ENCODE data around the gene AGAP1.

Gene AGAP1

DNA sequence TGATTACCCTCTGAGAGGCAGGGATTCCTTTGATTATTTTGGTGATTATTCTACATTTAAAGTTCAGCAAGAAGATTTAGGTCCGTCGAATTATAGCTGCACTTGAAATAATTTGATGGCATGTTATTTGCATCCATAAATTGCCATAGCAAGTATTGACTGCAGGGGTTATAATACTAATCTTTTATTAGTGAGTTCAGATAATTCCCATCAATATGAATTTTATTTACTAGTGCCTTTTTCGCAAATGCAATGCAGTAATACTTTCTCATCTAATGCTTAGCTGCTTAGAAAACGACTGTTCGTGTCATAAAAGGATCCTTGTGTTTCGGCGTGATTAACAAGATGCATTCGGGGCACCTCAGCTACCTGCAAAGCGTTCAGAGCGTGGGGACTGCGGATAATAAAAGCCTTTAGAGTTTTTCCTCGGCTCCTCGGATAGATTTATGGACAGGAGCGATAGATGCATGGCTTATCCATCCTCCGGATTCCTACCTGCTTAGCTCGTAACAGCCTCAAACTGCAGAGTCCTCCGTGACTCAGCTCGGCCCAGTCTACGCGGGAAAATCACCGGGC, 676.8 kb downstream of the AGAP1 start:
- DNase-seq (ENCODE audit: low read depth): no peak
- Histone ChIP-seq H3K36me3 (ENCODE audit: control insufficient read depth, insufficient read depth, low read length, severe bottlenecking) (no peaks in the 10 kb centered on the region), H3K27me3 (replicated peaks; ENCODE audit: control insufficient read depth, insufficient read depth, low read length) (peaks cover 77% of the 10 kb centered on the region), H3K4me1 (ENCODE audit: control insufficient read depth, insufficient read depth, low read length) (peaks cover 4% of the 10 kb centered on the region), H3K4me3 (ENCODE audit: low read length) (no peak overlapping the region), H3K9me3 (ENCODE audit: control insufficient read depth, low read length) (peaks cover 3% of the 10 kb centered on the region), H3K9ac (ENCODE audit: low read length) (no peak overlapping the region)

- H3K36me3 ChIP-seq (ENCODE audit: control insufficient read depth, insufficient read depth, low read length, severe bottlenecking): no peaks in the 10 kb centered on the region
- peaks cover 4% of the 10 kb centered on the region for H3K4me1 ChIP-seq (ENCODE audit: control insufficient read depth, insufficient read depth, low read length)
- H3K27me3 ChIP-seq (replicated peaks; ENCODE audit: control insufficient read depth, insufficient read depth, low read length): peaks cover 75% of the 10 kb centered on the region
- DNase-seq (ENCODE audit: low read depth): no peak
- peaks cover 3% of the 10 kb centered on the region for H3K9me3 ChIP-seq (ENCODE audit: control insufficient read depth, low read length)
- no peak overlapping the region for H3K4me3 ChIP-seq (ENCODE audit: low read length)
- no peak overlapping the region for H3K9ac ChIP-seq (ENCODE audit: low read length)
These were observed 677.4 kb downstream of the AGAP1 start for GRCh38 chr2:236171181-236171679.

GRCh38 chr2:236171680-236172254, 677.9 kb downstream of the AGAP1 start:
- no peak for DNase-seq (ENCODE audit: low read depth)
- Histone ChIP-seq H3K36me3 (ENCODE audit: control insufficient read depth, insufficient read depth, low read length, severe bottlenecking) (no peaks in the 10 kb centered on the region), H3K9me3 (ENCODE audit: control insufficient read depth, low read length) (peaks cover 3% of the 10 kb centered on the region), H3K4me1 (ENCODE audit: control insufficient read depth, insufficient read depth, low read length) (peaks cover 1% of the 10 kb centered on the region), H3K4me3 (ENCODE audit: low read length) (no peak overlapping the region), H3K27me3 (replicated peaks; ENCODE audit: control insufficient read depth, insufficient read depth, low read length) (peaks cover 73% of the 10 kb centered on the region), H3K9ac (ENCODE audit: low read length) (no peak overlapping the region)

GRCh38 chr2:236172255-236173035, 678.6 kb downstream of the AGAP1 start:
- Histone ChIP-seq H3K9ac (ENCODE audit: low read length) (no peak overlapping the region), H3K9me3 (ENCODE audit: control insufficient read depth, low read length) (peaks cover 3% of the 10 kb centered on the region), H3K36me3 (ENCODE audit: control insufficient read depth, insufficient read depth, low read length, severe bottlenecking) (no peaks in the 10 kb centered on the region), H3K4me1 (ENCODE audit: control insufficient read depth, insufficient read depth, low read length) (no peaks in the 10 kb centered on the region), H3K27me3 (replicated peaks; ENCODE audit: control insufficient read depth, insufficient read depth, low read length) (peaks cover 72% of the 10 kb centered on the region), H3K4me3 (ENCODE audit: low read length) (no peak overlapping the region)
- DNase-seq (ENCODE audit: low read depth): no peak

- no peak overlapping the region for H3K4me3 ChIP-seq (ENCODE audit: low read length)
- no peak overlapping the region for H3K9ac ChIP-seq (ENCODE audit: low read length)
- peaks cover 3% of the 10 kb centered on the region for H3K9me3 ChIP-seq (ENCODE audit: control insufficient read depth, low read length)
- no peak for DNase-seq (ENCODE audit: low read depth)
- no peaks in the 10 kb centered on the region for H3K36me3 ChIP-seq (ENCODE audit: control insufficient read depth, insufficient read depth, low read length, severe bottlenecking)
- H3K27me3 ChIP-seq (replicated peaks; ENCODE audit: control insufficient read depth, insufficient read depth, low read length): peaks cover 72% of the 10 kb centered on the region
- H3K4me1 ChIP-seq (ENCODE audit: control insufficient read depth, insufficient read depth, low read length): peaks cover 2% of the 10 kb centered on the region
These were observed 679.3 kb downstream of the AGAP1 start for GRCh38 chr2:236173036-236173728.

DNA sequence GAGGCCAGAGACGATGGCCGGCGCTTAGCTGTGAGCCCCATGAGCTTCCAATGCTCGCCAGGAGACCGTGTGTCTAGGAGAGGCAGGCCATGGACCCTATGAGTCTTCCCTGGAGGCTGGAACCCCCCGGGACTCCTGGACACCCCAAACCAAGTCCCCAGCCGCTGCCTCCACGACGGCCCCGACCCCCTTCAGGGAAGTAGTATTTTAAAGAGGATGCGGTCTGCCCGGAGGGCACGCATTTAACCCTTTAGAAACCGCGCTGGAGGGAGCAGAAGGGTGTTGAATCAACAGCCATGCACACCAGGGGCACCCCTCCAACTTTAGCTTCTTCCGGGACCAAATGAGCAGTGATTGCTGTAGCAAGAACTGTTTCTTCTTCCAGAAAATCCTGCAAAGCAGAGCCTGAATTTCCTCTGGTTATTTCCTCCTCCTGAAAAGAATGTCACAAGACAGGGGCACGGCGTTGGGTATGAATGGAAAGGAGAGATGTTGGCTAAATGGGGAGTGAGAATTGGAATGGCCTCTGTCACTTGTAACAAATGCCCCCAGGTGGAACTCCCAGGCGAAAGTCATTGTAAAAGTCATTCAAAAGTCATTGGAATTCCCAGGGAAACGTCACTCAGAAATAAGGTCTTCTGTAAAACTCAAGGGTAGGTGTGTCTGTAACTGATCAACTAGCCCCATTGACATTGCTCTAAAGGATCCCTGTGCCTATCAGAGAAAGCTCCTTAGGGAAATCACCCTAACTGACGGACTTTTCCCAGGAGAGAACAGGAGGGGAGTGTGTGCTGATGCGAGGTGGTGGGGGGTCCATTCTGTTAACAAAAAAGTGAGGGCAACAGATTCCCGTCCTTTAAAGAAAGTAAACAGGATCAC, 680.1 kb downstream of the AGAP1 start:
- H3K9ac ChIP-seq (ENCODE audit: low read length): no peak overlapping the region
- no peak overlapping the region for H3K4me3 ChIP-seq (ENCODE audit: low read length)
- DNase-seq (ENCODE audit: low read depth): no peak
- H3K9me3 ChIP-seq (ENCODE audit: control insufficient read depth, low read length): peaks cover 3% of the 10 kb centered on the region
- H3K27me3 ChIP-seq (replicated peaks; ENCODE audit: control insufficient read depth, insufficient read depth, low read length): peaks cover 70% of the 10 kb centered on the region
- H3K36me3 ChIP-seq (ENCODE audit: control insufficient read depth, insufficient read depth, low read length, severe bottlenecking): no peaks in the 10 kb centered on the region
- H3K4me1 ChIP-seq (ENCODE audit: control insufficient read depth, insufficient read depth, low read length): peaks cover 3% of the 10 kb centered on the region

DNA sequence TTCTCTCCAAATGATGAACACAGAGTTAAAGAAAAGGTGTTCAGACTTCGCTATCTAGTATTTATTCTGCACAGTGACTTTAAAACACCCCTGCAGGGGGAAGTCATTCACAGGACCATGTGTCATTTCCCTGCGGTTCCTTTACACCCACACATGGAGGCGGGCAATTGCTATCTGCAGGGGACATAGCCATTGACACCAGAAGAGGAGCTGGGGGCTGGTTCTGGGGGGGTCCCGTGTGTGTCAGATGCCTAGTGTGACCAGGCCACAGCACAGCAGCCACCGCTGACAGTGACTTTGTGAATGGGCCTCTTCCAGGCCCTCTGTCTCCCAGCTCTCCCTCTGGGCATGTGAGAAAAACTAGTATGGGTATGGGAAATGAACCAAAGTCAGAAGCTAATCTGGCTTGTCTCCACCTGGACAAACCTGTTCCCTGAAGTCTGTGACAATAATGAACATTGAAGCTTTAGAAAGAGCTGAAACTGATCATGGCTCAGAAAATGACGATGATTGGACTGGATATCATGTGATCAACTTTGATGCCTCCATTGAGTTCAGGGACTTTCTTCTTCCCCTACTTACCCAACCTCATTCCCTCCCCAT, 681.8 kb downstream of the AGAP1 start:
- peaks cover 53% of the 10 kb centered on the region for H3K27me3 ChIP-seq (replicated peaks; ENCODE audit: control insufficient read depth, insufficient read depth, low read length)
- no peaks in the 10 kb centered on the region for H3K36me3 ChIP-seq (ENCODE audit: control insufficient read depth, insufficient read depth, low read length, severe bottlenecking)
- H3K9me3 ChIP-seq (ENCODE audit: control insufficient read depth, low read length): no peaks in the 10 kb centered on the region
- H3K4me1 ChIP-seq (ENCODE audit: control insufficient read depth, insufficient read depth, low read length): peaks cover 14% of the 10 kb centered on the region
- H3K4me3 ChIP-seq (ENCODE audit: low read length): no peak overlapping the region
- no peak for DNase-seq (ENCODE audit: low read depth)
- no peak overlapping the region for H3K9ac ChIP-seq (ENCODE audit: low read length)

GRCh38 chr2:236176417-236176816, 682.6 kb downstream of the AGAP1 start:
- peaks cover 45% of the 10 kb centered on the region for H3K27me3 ChIP-seq (replicated peaks; ENCODE audit: control insufficient read depth, insufficient read depth, low read length)
- H3K4me3 ChIP-seq (ENCODE audit: low read length): no peak overlapping the region
- no peaks in the 10 kb centered on the region for H3K9me3 ChIP-seq (ENCODE audit: control insufficient read depth, low read length)
- DNase-seq (ENCODE audit: low read depth): peak; percentile 38
- no peaks in the 10 kb centered on the region for H3K36me3 ChIP-seq (ENCODE audit: control insufficient read depth, insufficient read depth, low read length, severe bottlenecking)
- H3K9ac ChIP-seq (ENCODE audit: low read length): no peak overlapping the region
- peaks cover 14% of the 10 kb centered on the region for H3K4me1 ChIP-seq (ENCODE audit: control insufficient read depth, insufficient read depth, low read length)

- no peak for DNase-seq (ENCODE audit: low read depth)
- Histone ChIP-seq H3K9me3 (ENCODE audit: control insufficient read depth, low read length) (no peaks in the 10 kb centered on the region), H3K9ac (ENCODE audit: low read length) (no peak overlapping the region), H3K4me1 (ENCODE audit: control insufficient read depth, insufficient read depth, low read length) (peaks cover 14% of the 10 kb centered on the region), H3K27me3 (replicated peaks; ENCODE audit: control insufficient read depth, insufficient read depth, low read length) (peaks cover 41% of the 10 kb centered on the region), H3K36me3 (ENCODE audit: control insufficient read depth, insufficient read depth, low read length, severe bottlenecking) (no peaks in the 10 kb centered on the region), H3K4me3 (ENCODE audit: low read length) (no peak overlapping the region)
These were observed 683.1 kb downstream of the AGAP1 start for GRCh38 chr2:236176951-236177350.

GRCh38 chr2:236177604-236177966, 683.7 kb downstream of the AGAP1 start:
- Histone ChIP-seq H3K27me3 (replicated peaks; ENCODE audit: control insufficient read depth, insufficient read depth, low read length) (peaks cover 36% of the 10 kb centered on the region), H3K36me3 (ENCODE audit: control insufficient read depth, insufficient read depth, low read length, severe bottlenecking) (no peaks in the 10 kb centered on the region), H3K4me1 (ENCODE audit: control insufficient read depth, insufficient read depth, low read length) (peaks cover 14% of the 10 kb centered on the region), H3K9ac (ENCODE audit: low read length) (no peak overlapping the region), H3K4me3 (ENCODE audit: low read length) (peak overlapping the region; percentile 77), H3K9me3 (ENCODE audit: control insufficient read depth, low read length) (no peaks in the 10 kb centered on the region)
- peak; percentile 33 for DNase-seq (ENCODE audit: low read depth)
